Measurements from ENCODE around the gene ASCL5. TPM values are rescaled to one million over a fixed set of nuclear protein-coding genes. Genes with fewer than 3 reads are reported as not detected.
A peak's percentile ranks its signal among the peaks of the same experiment; 100 is the strongest.

The ASCL5 gene
- total and polyA plus RNA-seq, 12 donors: 0.10 TPM; not detected in 11

- WGBS, 4 donors: 90 to 94% (median 93%) methylated on average over 4 of the region's 4 CpGs
- no peak for DNase-seq
Observed at GRCh38 chr1:201172999-201173610, 46.1 kb upstream of the ASCL5 start.

GRCh38 chr1:201172326-201172725 is 45.3 kb upstream of the ASCL5 start:
- intact Hi-C loops (cut with DNase I): no loop called here
- Histone ChIP-seq H3K36me3 (replicated peaks in 1 of 2) (no peaks in the 10 kb centered on the region), H3K27ac (no peak overlapping the region), H3K4me1 (replicated peaks in 1 of 2) (peaks cover 7 to 9% of the 10 kb centered on the region in 2 donors), H3K4me3 (no peak overlapping the region), H3K27me3 (no peaks in the 10 kb centered on the region), H3K9me3 (replicated peaks in 1 of 3) (no peaks in the 10 kb centered on the region)
- DNase-seq: no peak
- 85 to 89% (median 87%) methylated on average over 4 of the region's 4 CpGs for WGBS, 4 donors
- TF ChIP-seq CTCF (IDR thresholded peaks at IDR 0.05) (no peak), POLR2A (IDR thresholded peaks at IDR 0.05) (no peak)

More at GRCh38 chr1:201172999-201173610, 46.1 kb upstream of the ASCL5 start:
- TF ChIP-seq POLR2A (IDR thresholded peaks at IDR 0.05): no peak
- Histone ChIP-seq H3K4me1 (replicated peaks in 1 of 2) (peaks cover 7 to 9% of the 10 kb centered on the region in 2 donors), H3K36me3 (replicated peaks in 1 of 2) (no peaks in the 10 kb centered on the region), H3K4me3 (no peak overlapping the region), H3K27me3 (no peaks in the 10 kb centered on the region), H3K9me3 (replicated peaks in 1 of 3) (no peaks in the 10 kb centered on the region), H3K27ac (no peak overlapping the region)
- intact Hi-C loops (cut with DNase I): no loop called here

GRCh38 chr1:201171063-201172036 is 44.4 kb upstream of the ASCL5 start:
- Histone ChIP-seq H3K27me3 (no peaks in the 10 kb centered on the region), H3K27ac (peak overlapping the region; percentile 14 to 95 (median 89)), H3K9me3 (replicated peaks in 1 of 3) (no peaks in the 10 kb centered on the region), H3K4me3 (peak overlapping the region in 3 of 4 donors; percentile 49 to 95 (median 84)), H3K36me3 (replicated peaks in 1 of 2) (no peaks in the 10 kb centered on the region), H3K4me1 (replicated peaks in 1 of 2) (peaks cover 7 to 9% of the 10 kb centered on the region in 2 donors)
- intact Hi-C loops (cut with DNase I): no loop called here
- 8 to 20% (median 14%) methylated on average over 18 to 48 of the region's 48 CpGs for WGBS, 4 donors
- TF ChIP-seq CTCF (IDR thresholded peaks at IDR 0.05): peak in 4 of 6 experiments; percentile 1 to 62 (median 35)
- no peak for TF ChIP-seq POLR2A (IDR thresholded peaks at IDR 0.05)
- DNase-seq: peak in 5 of 7 donors; percentile 33 to 64 (median 48)

GRCh38 chr1:201170533-201171062 is 43.6 kb upstream of the ASCL5 start:
- Histone ChIP-seq H3K9me3 (replicated peaks in 1 of 3) (no peaks in the 10 kb centered on the region), H3K27me3 (no peaks in the 10 kb centered on the region), H3K27ac (peak overlapping the region; percentile 14 to 95 (median 89)), H3K4me1 (replicated peaks in 1 of 2) (peaks cover 7 to 9% of the 10 kb centered on the region in 2 donors), H3K4me3 (peak overlapping the region in 3 of 4 donors; percentile 49 to 95 (median 84)), H3K36me3 (replicated peaks in 1 of 2) (no peaks in the 10 kb centered on the region)
- 4 to 11% (median 7%) methylated on average over 6 to 26 of the region's 26 CpGs for WGBS, 4 donors
- intact Hi-C loops (cut with DNase I): no loop called here
- peak; percentile 95 to 98 (median 97) for DNase-seq
- TF ChIP-seq POLR2A (IDR thresholded peaks at IDR 0.05): peak; percentile 83 to 90
- TF ChIP-seq CTCF (IDR thresholded peaks at IDR 0.05): peak in 2 of 6 experiments; percentile 14 to 24

Measured in adrenal gland (tissue), 12 donors.